Measurements from ENCODE around the gene DCAF5. TPM values are rescaled to one million over a fixed set of nuclear protein-coding genes. Genes with fewer than 3 reads are reported as not detected.

DCAF5 gene
- total RNA-seq, 4 donors from 2014 or later, result 25.1 to 70.3 (median 42.7) TPM

DNA sequence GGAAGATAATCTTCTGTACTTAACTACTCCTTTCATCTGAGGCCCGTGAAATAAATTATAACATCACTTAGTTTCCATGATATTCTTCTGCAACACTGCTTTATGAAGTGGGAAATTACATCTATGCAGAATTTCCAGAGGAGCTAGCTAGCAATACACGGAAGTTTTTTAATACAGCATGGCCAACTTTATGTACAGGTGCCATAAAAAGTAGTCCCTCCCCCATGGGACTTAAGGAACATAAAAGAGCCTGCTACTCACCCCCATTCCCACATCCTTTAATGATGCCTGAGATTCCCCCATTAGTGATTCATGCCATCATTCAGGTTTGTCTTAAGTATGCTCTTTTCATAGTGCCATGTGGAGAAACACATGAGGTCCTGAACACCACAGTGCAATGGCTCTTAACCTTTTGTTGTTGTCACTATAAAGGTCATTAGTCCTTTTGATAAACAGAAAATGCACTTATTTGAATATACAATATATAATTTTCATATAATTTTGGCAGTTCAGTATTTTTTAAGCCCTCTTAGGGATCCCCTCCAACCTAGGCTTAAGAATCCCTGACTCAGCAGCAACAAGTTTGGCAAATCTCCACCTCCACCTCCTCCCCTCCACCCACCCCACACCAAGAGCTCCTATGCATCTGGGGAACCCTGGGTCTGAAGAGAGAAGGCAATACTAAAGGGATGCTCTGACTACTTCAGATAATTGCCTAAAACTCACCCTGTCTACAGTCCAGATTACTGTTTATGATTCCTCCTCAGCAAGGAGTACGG lies 37.3 kb downstream of the DCAF5 start:
- DNase-seq, result no peak
- TF ChIP-seq POLR2A (IDR thresholded peaks at IDR 0.05) (no peak), EP300 (IDR thresholded peaks at IDR 0.05; ENCODE audit: low read depth) (no peak), POLR2AphosphoS5 (IDR thresholded peaks at IDR 0.05) (no peak)
- TF ChIP-seq, protein P1, sequence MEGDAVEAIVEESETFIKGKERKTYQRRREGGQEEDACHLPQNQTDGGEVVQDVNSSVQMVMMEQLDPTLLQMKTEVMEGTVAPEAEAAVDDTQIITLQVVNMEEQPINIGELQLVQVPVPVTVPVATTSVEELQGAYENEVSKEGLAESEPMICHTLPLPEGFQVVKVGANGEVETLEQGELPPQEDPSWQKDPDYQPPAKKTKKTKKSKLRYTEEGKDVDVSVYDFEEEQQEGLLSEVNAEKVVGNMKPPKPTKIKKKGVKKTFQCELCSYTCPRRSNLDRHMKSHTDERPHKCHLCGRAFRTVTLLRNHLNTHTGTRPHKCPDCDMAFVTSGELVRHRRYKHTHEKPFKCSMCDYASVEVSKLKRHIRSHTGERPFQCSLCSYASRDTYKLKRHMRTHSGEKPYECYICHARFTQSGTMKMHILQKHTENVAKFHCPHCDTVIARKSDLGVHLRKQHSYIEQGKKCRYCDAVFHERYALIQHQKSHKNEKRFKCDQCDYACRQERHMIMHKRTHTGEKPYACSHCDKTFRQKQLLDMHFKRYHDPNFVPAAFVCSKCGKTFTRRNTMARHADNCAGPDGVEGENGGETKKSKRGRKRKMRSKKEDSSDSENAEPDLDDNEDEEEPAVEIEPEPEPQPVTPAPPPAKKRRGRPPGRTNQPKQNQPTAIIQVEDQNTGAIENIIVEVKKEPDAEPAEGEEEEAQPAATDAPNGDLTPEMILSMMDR (IDR thresholded peaks at IDR 0.05), result no peak
- H3K9me3 ChIP-seq, result no peaks in the 10 kb centered on the region
- no peak overlapping the region for H3K4me3 ChIP-seq
- in situ Hi-C loops (cut with MboI; ENCODE audit: low pct_ligation_motif_present in 1 of 4, low pct_unique_long_range_greater_than_20kb in 1 of 4, low sequenced_read_pairs in 3 of 4) (no loop called here), intact Hi-C loops (cut with DNase I; ENCODE audit: low total_unique reads) (no loop called here)
- H3K4me1 ChIP-seq, result peaks cover 0 to 12% (median 4%) of the 10 kb centered on the region in 4 donors
- H3K27ac ChIP-seq, result no peak overlapping the region
- peaks cover 0 to 29% (median 12%) of the 10 kb centered on the region in 4 donors for H3K36me3 ChIP-seq
- 57 to 74% methylated on average over 1 to 3 of the region's 3 CpGs for WGBS, 2 donors (ENCODE audit: low coverage in 1 of 2)
- no peaks in the 10 kb centered on the region for H3K27me3 ChIP-seq

GRCh38 chr14:69114763-69115162 lies 38.2 kb downstream of the DCAF5 start:
- peaks cover 0 to 29% (median 12%) of the 10 kb centered on the region in 4 donors for H3K36me3 ChIP-seq
- peaks cover 0 to 12% (median 4%) of the 10 kb centered on the region in 4 donors for H3K4me1 ChIP-seq
- no peaks in the 10 kb centered on the region for H3K9me3 ChIP-seq
- no peak for TF ChIP-seq EP300 (IDR thresholded peaks at IDR 0.05; ENCODE audit: low read depth)
- TF ChIP-seq POLR2A (IDR thresholded peaks at IDR 0.05), result no peak
- TF ChIP-seq POLR2AphosphoS5 (IDR thresholded peaks at IDR 0.05), result no peak
- TF ChIP-seq, protein P1 (IDR thresholded peaks at IDR 0.05), result no peak
- no peak overlapping the region for H3K27ac ChIP-seq
- H3K27me3 ChIP-seq, result no peaks in the 10 kb centered on the region
- no peak overlapping the region for H3K4me3 ChIP-seq
- intact Hi-C loops (cut with DNase I; ENCODE audit: low total_unique reads) (no loop called here), in situ Hi-C loops (cut with MboI; ENCODE audit: low pct_ligation_motif_present in 1 of 4, low pct_unique_long_range_greater_than_20kb in 1 of 4, low sequenced_read_pairs in 3 of 4) (no loop called here)
- 82 to 100% methylated on average over 1 to 2 of the region's 2 CpGs for WGBS, 2 donors (ENCODE audit: low coverage in 1 of 2)
- DNase-seq, result no peak

DNA sequence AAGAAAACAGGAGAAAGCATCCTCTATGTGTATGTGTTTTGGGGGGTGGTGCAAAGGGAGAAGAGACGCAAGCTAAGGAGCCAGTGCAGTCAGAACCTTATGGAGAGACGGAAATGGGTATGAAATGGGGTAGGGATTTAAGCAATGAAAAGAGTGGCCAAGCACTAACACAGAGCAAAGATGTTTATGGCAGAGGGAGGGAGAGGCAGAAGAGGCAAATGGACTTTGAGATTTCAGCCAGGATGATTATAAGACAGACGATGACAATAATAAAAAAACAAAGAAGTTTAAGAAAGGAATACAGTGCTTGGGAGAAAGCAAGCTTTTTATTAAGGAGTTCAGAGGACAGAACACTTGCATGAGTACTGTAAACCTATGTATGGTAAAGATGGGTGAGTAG lies 44.6 kb downstream of the DCAF5 start:
- Histone ChIP-seq H3K36me3 (peaks cover 0 to 6% (median 3%) of the 10 kb centered on the region in 4 donors), H3K4me1 (peaks cover 0 to 19% (median 6%) of the 10 kb centered on the region in 4 donors), H3K27ac (peak overlapping the region in 3 of 4 donors; percentile 7 to 36 (median 16)), H3K4me3 (no peak overlapping the region), H3K27me3 (no peaks in the 10 kb centered on the region), H3K9me3 (no peaks in the 10 kb centered on the region)
- TF ChIP-seq, protein P1 (IDR thresholded peaks at IDR 0.05), result no peak
- TF ChIP-seq EP300 (IDR thresholded peaks at IDR 0.05; ENCODE audit: low read depth), result no peak
- TF ChIP-seq POLR2AphosphoS5 (IDR thresholded peaks at IDR 0.05), result no peak
- no peak for TF ChIP-seq POLR2A (IDR thresholded peaks at IDR 0.05)
- intact Hi-C loops (cut with DNase I; ENCODE audit: low total_unique reads), result loop anchor here (5.0 kb wide), 1 partner anchor 246 kb away; no protein-coding TSS in a partner anchor
- 54 to 65% methylated on average over 3 of the region's 3 CpGs for WGBS, 2 donors (ENCODE audit: low coverage in 1 of 2)
- DNase-seq, result no peak
- in situ Hi-C loops (cut with MboI; ENCODE audit: low pct_ligation_motif_present in 1 of 4, low pct_unique_long_range_greater_than_20kb in 1 of 4, low sequenced_read_pairs in 3 of 4), result no loop called here

DNA sequence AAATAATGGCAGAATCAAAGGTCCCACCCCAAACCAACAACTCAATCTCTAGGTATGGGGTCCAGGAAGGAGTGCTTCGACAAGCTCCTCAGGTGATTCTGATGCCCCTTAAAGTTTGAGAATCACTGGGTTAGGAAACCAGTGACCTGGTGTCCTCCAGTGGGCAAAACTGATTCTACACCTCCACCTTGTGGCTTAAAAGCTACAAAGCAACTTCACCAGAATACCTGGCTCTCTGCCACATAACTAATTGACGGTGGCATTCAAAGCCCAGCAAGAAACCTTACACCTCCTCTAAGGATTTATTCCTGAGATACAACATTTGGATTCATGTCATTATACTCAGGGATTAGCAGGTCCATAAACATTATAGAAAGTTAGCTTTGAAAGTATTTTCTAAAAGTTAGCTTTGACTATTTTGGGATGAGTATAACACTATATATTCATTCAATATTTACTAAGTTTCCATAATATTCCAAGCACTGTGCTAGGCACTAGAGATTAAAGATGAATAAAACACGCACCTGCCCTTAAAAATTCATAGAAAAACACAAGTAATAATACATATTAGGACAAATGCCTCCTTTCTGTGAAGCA lies 45.4 kb downstream of the DCAF5 start:
- in situ Hi-C loops (cut with MboI; ENCODE audit: low pct_ligation_motif_present in 1 of 4, low pct_unique_long_range_greater_than_20kb in 1 of 4, low sequenced_read_pairs in 3 of 4), result no loop called here

More for the DNA sequence above, 45.4 kb downstream of the DCAF5 start:
- Histone ChIP-seq H3K27ac (peak overlapping the region in 1 of 4 donors; percentile 7), H3K9me3 (no peaks in the 10 kb centered on the region), H3K36me3 (peaks cover 0 to 9% (median 3%) of the 10 kb centered on the region in 4 donors), H3K4me1 (peaks cover 0 to 19% (median 6%) of the 10 kb centered on the region in 4 donors), H3K27me3 (no peaks in the 10 kb centered on the region), H3K4me3 (no peak overlapping the region)
- DNase-seq, result peak; percentile 33
- WGBS, 2 donors (ENCODE audit: low coverage in 1 of 2), result 31 to 75% methylated on average over 1 to 3 of the region's 3 CpGs
- intact Hi-C loops (cut with DNase I; ENCODE audit: low total_unique reads), result loop anchor here (5.0 kb wide), 1 partner anchor 245 kb away; no protein-coding TSS in a partner anchor
- no peak for TF ChIP-seq EP300 (IDR thresholded peaks at IDR 0.05; ENCODE audit: low read depth)
- TF ChIP-seq, protein P1 (IDR thresholded peaks at IDR 0.05), result peak; percentile 55 to 81 (median 57)
- no peak for TF ChIP-seq POLR2A (IDR thresholded peaks at IDR 0.05)
- no peak for TF ChIP-seq POLR2AphosphoS5 (IDR thresholded peaks at IDR 0.05)

Data from transverse colon (tissue), 4 donors.